GM18951 (cell line): Measurements from ENCODE around the gene PCBD1.

Experiments
- POLR2A ChIP-seq: IDR thresholded peaks from 4 replicates; pipeline ENCODE4 v1.6.1; 2011; ENCODE audit warnings: mild to moderate bottlenecking; ENCODE audit not compliant: insufficient read length, insufficient read depth; ENCODE audit errors: extremely low read depth
- in situ Hi-C: fragments of 300-500 bp; cut with MboI; formaldehyde crosslinking; loops from one replicate; pipeline ENCODE4 v1.12.0; 2022; ENCODE audit warnings: low sequenced_read_pairs, mixed read lengths, inconsistent platforms; ENCODE audit not compliant: unreplicated experiment

PCBD1 gene

DNA sequence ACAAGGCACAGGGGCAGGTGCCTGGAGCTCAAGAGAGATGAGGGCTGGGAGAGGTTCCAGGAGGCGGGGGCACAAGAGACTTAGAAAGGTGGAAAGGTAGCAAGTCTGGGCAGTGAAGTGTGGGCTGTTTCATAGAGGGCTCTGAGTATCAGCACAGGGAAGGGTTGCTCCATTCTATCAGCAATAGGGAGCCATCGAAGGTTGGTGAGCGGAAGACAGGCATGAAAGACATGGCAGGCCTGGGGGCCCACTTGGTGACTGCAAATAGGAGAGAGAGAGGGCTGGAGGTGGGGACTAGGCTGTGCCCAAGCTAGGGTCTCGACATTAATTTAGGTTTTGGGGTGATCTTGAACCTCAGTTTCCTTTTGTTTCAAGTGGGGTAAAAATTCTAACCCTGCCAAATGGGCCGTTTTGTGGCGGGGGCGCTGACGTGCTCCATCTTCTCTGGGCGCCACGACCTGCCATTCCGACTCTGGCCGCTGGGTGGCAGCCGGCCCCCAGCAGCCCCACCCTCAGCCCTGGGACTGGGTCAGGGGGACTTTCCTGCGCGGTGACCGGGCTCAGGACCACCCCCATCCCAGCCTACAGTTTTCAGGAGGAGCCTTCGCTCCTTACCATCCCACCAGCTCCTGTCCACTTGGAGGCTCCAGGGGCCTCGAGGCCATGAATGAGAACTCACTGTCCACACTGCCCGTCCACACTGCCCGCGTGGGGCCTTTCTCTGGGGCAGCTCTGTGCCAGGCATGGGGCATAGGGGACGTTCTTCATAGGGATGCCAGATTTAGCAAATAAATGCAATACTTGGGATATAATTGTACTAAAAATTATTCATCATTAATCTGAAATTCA lies 37.2 kb upstream of the PCBD1 start:
- no peak for TF ChIP-seq POLR2A
- in situ Hi-C loops: loop anchor here (10.0 kb wide), 1 partner anchor 279 kb away; no protein-coding TSS in a partner anchor

DNA sequence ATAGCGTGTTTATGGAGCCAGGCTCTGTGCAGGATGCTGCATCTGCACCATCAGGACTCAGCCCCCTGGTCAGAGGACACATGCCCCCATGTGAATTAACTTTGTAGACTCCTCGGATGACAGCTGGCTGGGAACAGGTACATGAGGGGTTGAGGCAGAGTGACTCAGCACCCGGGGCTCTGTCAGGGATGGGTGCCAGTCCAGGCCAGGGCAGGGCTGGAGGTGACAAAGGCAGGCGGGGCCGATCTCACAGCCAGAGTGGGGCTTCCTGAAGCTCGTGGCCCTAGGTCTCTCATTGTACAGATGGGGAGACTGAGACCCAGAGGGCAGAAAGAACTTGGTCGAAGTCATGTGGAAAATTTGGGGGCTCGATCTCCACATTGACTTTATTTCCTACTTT lies 35.3 kb upstream of the PCBD1 start:
- in situ Hi-C loops: loop anchor here (10.0 kb wide), 1 partner anchor 281 kb away; no protein-coding TSS in a partner anchor
- no peak for TF ChIP-seq POLR2A

DNA sequence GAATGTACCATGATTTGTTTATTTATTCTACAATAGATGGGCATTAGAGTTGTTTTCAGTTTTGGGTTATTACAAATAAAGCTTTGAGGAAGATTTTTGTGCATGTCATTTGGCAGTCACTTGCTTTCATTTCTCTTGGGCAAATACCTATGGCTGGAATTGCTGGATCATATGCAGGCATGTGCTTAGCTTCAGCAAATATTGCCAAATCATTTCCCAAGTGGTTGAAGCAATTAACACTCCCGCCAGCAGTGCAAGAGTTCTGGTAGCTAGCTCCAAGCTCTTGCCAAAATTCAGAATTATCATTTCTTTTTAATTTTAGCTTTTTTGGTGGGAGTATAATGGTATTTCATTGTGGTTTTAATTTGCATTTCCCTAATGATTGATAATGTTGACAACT lies 32.9 kb upstream of the PCBD1 start:
- in situ Hi-C loops: loop anchor here (10.0 kb wide), 1 partner anchor 284 kb away; no protein-coding TSS in a partner anchor
- TF ChIP-seq POLR2A: no peak

DNA sequence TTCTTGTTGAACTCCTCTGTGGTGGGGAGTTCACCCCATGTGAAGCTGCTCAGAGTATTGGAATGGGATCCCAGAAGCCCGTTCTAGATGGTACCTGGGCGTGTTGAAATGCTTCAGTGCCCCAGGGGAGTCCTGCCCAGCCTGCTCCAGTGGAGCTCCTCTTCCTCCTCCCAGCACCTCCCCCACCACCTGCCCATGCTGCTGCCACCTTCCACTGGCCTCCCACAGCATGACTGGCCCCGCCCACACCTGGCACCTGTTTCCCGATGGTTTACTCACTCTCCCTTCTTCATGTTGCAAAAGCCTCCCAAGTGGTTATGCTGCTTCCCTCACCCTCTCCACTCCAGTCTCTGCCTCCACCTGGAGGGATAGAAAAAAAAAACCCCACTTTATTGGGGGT lies 32.2 kb upstream of the PCBD1 start:
- in situ Hi-C loops: loop anchor here (10.0 kb wide), 1 partner anchor 284 kb away; no protein-coding TSS in a partner anchor
- TF ChIP-seq POLR2A: no peak

DNA sequence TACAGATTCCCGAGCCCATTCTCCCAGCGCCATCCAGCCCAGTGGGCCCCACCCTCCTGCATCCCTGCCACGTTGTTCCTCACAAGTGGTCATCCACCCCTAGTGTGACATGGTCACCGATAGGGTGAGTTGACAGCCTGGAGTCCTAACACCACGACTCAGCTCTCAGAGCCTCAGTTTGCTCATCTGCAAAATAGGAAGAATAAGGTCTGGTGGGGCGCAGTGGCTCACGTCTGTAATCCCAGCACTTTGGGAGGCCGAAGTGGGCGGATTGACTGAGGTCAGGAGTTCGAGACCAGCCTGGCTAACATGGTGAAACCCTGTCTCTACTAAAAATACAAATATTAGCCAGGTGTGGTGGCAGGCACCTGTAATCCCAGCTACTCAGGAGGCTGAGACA lies 31.5 kb upstream of the PCBD1 start:
- in situ Hi-C loops: loop anchor here (10.0 kb wide), 1 partner anchor 285 kb away; no protein-coding TSS in a partner anchor

DNA sequence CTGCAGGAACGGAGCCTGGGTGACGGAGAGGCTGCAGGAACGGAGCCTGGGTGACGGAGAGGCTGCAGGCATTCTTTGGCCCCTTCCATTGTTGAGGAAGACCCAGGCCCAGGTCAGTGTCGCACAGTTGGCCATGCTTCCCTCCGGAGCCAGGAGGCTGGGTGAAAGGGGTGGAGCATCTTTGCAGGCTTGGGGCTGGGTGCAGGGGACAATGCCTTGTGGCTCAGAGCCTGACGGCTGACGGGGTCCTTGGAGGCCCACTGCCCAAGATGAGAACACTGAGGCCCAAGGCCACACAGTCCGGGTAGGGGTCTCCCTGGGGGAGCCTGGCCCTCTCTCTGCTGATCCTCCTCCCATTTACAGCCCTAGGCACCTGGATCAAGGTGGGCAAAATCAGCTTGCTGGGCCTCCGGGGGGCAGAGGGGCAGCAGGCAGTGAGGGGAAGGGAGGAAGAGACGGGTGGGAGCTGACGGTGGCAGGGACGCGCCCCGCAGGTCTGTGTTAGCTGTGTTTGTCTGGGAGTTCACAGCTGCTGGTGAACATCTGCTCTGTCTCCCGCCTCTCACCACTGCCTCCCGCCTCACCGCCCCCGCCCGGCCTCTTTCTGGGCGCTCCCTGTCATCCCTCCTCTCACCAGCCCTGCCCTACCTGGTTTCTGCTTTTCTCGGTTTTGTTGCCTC lies 30.6 kb upstream of the PCBD1 start:
- no peak for TF ChIP-seq POLR2A
- in situ Hi-C loops: no loop called here

DNA sequence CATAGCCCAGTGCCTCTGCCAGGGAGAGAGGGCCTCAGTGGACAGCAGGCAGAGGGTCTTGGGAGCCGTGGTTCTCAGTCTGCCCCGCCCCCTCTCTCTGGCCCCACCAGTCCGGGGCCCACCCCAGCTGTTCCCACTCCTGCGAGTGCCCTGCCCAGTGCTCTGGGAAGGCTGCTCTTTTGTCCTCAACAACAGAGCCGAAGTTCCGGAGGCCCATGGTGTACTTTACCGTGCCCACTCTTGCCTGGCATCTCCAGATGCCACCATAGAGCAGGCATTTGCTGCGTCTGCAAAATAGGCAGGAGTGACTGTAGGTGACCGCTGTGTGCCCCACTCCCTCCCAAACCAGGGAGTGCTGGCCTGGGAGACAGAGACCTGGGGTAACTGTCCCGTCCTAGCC lies 29.3 kb upstream of the PCBD1 start:
- in situ Hi-C loops: no loop called here

DNA sequence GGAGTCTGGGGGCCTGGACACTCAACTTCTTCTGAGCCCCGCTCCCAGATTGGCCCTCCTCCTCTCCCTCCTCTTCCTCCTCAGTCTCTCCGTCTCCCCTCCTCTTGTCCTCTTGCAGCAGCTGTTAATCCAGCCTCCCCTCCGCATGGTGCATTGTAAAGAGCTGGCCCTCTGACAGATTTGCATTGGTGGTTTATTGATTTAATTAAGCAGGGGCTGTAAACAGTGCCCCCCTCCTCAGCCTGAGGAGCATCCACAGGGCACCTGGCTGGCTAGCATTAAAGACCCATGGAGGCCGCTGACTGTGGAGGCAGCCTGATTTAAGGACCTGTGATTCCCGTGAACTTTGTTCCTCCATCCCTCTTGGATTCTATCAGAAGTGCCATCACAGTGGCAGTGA lies 28.9 kb upstream of the PCBD1 start:
- in situ Hi-C loops: no loop called here
- no peak for TF ChIP-seq POLR2A

More for the DNA sequence above, 29.3 kb upstream of the PCBD1 start:
- TF ChIP-seq POLR2A: no peak

DNA sequence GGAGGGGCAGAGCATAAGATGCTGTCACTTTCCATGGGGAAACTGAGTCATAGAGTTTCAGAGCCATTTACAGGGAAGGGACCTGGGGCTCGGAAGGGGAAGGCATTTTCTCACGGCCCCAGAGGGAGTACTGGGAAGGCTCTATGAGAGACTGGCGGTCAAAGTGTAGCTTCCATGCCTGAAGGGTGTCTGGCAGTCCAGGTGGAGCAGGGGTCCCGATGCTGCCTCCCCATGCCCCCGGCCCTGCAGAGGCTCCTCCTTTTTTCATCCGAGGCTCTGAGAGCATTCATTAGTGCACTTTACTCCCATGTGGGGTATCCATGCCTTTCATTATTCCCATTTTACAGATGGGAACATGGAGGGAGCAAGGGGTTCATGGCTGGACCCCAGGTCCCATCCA lies 27.9 kb upstream of the PCBD1 start:
- in situ Hi-C loops: no loop called here

DNA sequence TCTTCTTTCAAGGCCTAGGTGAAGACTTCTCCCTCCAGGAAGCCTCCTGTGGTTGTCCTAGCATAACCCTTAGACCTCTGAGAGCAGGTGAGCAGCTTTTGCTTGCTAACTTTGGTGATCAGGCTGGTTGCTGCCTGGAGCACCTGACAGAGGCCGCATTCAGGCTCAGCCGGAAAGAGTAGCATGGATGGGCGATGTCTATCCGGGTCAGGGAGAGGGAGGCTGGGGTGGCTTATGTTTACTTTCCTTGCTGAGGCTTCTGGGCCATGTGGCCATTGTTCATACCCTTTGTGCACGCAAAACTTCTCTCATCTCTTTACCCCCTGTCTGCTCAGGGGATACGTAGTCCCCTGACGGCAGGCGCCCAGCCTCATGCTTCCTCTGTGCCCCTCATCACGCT lies 27.4 kb upstream of the PCBD1 start:
- TF ChIP-seq POLR2A: no peak
- in situ Hi-C loops: no loop called here

More for the DNA sequence above, 27.9 kb upstream of the PCBD1 start:
- no peak for TF ChIP-seq POLR2A

DNA sequence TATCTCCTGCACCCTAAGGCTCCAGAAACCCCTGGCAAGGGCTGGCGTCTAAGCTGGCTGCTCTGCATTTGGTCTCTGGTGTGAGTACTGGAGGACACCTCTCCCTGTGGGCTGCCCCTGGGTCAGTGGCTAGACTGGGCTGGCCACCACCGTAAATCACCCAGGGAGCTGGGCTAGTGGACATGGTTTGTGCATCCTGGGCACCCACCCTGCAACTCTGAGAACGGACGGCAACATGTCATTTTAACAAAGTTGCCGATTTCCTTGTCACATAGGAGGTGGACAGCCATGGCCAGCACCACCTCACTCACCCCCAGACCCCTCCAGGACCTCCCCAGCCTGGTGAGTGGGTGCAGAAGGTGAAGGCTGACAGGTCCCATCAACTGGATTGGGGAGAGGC lies 26.8 kb upstream of the PCBD1 start:
- TF ChIP-seq POLR2A: no peak
- in situ Hi-C loops: no loop called here

DNA sequence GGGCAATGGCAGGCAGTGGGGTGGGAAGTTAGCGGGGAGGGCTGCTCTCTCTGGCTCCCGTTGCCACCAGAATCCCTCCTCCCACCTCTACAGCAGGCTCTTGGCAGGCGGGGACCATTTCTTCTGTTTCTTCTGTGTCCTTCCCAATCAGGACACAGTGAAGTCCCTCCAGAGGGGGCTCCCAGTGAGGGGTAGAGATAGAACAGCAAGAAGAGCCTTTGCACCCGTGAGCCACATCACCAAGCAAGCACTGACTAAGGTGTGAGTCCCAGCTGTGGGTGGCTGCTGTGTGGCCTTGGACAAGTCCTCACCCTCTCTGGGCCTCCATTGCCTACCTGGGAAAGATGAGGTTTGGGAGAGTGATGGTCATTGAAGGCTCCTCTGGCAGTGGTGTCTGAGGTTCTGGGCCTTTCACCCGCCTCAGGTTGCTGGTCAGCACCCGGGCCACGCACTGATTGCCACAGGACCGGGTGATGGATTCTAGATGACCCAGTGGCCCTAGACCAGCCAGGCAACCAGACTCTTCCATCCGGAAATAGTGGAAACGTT lies 26.0 kb upstream of the PCBD1 start:
- no peak for TF ChIP-seq POLR2A
- in situ Hi-C loops: no loop called here

DNA sequence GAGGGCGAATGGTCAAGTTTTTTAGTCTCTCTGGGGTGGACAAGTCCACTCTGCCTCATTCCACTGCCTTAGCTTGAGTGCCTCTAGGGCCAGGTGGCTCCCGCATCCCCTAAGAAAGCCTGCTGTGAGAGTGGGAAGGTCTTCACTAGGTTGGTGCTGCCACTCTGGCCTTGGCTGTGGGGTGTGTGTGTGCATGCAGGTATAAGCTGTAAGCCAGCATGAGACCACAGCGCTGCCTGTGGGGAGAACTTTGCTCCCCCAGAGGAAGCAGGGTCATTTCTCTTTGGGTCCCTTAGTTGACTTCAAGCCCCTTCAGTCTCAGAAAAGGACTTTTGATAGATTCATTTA lies 25.5 kb upstream of the PCBD1 start:
- in situ Hi-C loops: no loop called here
- TF ChIP-seq POLR2A: no peak
